Natural killer cell treated with Interleukin-12 subunit alpha and Interleukin-12 subunit beta and Interleukin-15 and Interleukin-18, amount 100 ng/mL, for 72 hours (primary cell): ENCODE measurements around the gene RNF222. TPM values are rescaled to one million over a fixed set of nuclear protein-coding genes. Genes with fewer than 3 reads are reported as not detected.
"Not testable (repeated sequence)": the region's sequence is repeated elsewhere in the genome, so short reads cannot be mapped to it uniquely, and the experiment has no call there.

Experiments used
- ATAC-seq, 2 donors: fragments of 150-1000 bp; cut with Tn5 transposase in 1 of 2; sonication (Bioruptor Pico), chemical (Tn5 transposase) in 1 of 2; 2 replicates each; pipeline ENCODE4 v1.10.0; 2021
- DNase-seq: peaks from one replicate; pipeline ENCODE4 v3.0.0; 2022; ENCODE audit warnings: low spot score
- H3K27ac Mint-ChIP-seq, 2 donors: 1 replicate in 1 of 2; 2 replicates in 1 of 2; pipeline ENCODE4 v1.8.0; 2022; ENCODE audit warnings: mixed read lengths in 2 of 2, mild to moderate bottlenecking in 1 of 2, moderate library complexity in 1 of 2
- H3K27me3 Mint-ChIP-seq, 2 donors: 1 replicate in 1 of 2; 2 replicates in 1 of 2; pipeline ENCODE4 v1.8.0; 2022; ENCODE audit warnings: mixed read lengths in 2 of 2
- H3K36me3 Mint-ChIP-seq: one replicate; pipeline ENCODE4 v1.8.0; 2022; ENCODE audit warnings: mixed read lengths
- H3K4me1 Mint-ChIP-seq, 2 donors: 1 replicate in 1 of 2; 2 replicates in 1 of 2; pipeline ENCODE4 v1.8.0; 2022; ENCODE audit warnings: low read depth in 2 of 2, mixed read lengths in 2 of 2, mild to moderate bottlenecking in 1 of 2
- H3K4me3 Mint-ChIP-seq: one replicate; pipeline ENCODE4 v1.8.0; 2022; ENCODE audit warnings: mixed read lengths
- H3K9me3 Mint-ChIP-seq: 2 replicates; pipeline ENCODE4 v1.8.0; 2022; ENCODE audit warnings: mixed read lengths
- total RNA-seq, 2 donors: library from RNA; stranded (reverse); gene quantifications; one replicate each; pipeline ENCODE4 v1.2.3, GENCODE V29; 2022

Gene RNF222
- total RNA-seq, 2 donors from 2014 or later, result not detected

DNA sequence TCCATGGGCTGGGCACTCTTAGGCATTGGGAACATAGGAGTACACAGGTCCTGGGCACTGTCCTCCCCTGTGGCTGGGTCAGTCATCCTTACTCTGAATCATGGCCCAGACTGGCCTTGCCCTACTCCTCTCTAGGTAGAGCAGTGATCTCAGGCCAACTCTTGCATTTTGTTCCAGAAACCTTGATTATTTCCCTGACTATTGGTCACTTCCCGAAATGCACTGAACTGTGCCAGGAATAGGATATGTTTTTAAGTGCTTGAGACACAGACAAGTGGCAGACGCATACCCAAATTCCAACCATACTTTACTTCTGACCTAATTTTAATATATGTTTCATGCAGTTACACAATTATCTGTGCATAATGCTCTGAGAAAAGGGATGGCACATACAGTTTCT, 31.4 kb downstream of the RNF222 start:
- DNase-seq, result no peak
- Mint-ChIP-seq H3K27ac (no peak overlapping the region), H3K4me1 (peaks cover 0 to 4% of the 10 kb centered on the region in 2 donors), H3K9me3 (no peaks in the 10 kb centered on the region), H3K4me3 (no peak overlapping the region), H3K36me3 (no peaks in the 10 kb centered on the region), H3K27me3 (no peaks in the 10 kb centered on the region)
- ATAC-seq, result no peak

DNA sequence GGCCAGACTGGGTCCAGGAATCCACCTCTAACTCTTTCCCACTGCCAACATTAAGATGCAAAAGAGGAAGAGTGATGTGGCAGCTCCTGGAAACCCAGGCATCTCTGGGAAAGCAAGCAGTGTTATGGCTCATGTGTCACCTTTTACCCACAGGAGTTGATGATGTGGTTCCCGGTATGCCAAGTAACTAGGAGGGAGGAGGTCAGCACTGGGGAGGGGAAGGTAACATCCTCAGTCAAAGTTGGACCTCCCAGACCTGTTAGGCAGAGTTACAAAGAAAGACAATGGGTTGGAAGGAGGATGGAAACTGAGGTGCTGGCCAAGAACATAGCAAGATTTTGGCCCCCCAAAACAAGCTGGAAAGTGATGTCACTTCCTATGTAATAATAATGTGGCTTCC, 32.5 kb downstream of the RNF222 start:
- Mint-ChIP-seq H3K4me3 (no peak overlapping the region), H3K36me3 (no peaks in the 10 kb centered on the region), H3K4me1 (peaks cover 0 to 8% of the 10 kb centered on the region in 2 donors), H3K27ac (peak overlapping the region in 1 of 2 donors; percentile 35), H3K9me3 (no peaks in the 10 kb centered on the region), H3K27me3 (no peaks in the 10 kb centered on the region)
- ATAC-seq (no peak), DNase-seq (no peak)

DNA sequence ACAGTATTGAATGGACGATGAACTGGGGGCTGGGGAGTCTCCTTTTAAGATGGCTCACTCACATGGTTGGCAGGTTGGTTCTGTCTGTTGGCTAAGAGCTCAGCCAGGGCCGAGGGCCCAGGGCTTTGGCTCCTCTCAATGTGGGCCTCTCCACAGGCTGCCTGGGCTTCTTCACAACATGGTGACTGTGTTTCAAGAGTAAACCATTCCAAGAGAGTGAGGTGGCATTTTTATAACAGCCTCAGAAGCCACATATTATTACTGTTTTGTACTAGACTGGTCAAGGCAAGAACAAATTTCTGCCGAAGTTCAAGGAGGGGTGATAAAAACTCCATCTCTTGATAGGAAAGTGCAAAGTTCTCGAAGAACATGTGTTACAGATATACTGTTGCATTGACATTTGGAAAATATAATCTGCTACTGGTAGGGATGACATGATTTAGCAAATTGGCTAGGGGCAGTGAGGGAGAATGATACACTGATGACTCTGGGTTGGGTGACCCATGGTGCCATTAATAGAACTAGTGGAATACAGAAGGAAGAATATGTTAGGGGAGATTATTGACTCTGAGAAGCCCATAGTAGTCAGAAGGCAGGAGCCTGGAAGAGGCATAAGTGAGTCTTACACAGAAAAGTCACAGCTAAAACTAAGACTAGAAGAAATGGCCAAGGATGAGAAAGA, 34.8 kb downstream of the RNF222 start:
- Mint-ChIP-seq H3K27ac (no peak overlapping the region), H3K36me3 (no peaks in the 10 kb centered on the region), H3K4me1 (peaks cover 0 to 7% of the 10 kb centered on the region in 2 donors), H3K9me3 (no peaks in the 10 kb centered on the region), H3K27me3 (no peaks in the 10 kb centered on the region), H3K4me3 (no peak overlapping the region)
- ATAC-seq (no peak), DNase-seq (no peak)

DNA sequence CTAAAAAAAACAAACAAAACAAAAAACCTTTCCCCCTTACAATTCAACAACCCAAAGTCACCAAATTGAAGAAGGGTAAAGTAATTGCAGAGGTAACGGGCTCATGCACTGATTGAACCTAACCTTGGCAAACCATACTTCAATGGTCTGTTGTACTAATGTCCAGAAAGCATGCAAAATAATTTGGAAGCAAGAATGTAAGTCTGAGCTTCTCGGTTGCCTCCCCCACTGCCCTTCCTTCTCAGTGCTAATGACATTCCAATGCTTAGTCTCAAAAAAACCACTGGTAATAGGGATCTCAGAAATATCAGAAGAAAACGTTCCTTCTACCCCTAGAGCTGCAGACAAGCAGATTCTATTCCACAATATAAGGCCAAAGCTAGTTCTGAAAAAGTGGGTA, 36.9 kb downstream of the RNF222 start:
- H3K27me3 Mint-ChIP-seq, result no peaks in the 10 kb centered on the region
- DNase-seq (no peak), ATAC-seq (no peak)
- no peaks in the 10 kb centered on the region for H3K9me3 Mint-ChIP-seq
- peaks cover 0 to 7% of the 10 kb centered on the region in 2 donors for H3K4me1 Mint-ChIP-seq
- H3K27ac Mint-ChIP-seq, result no peak overlapping the region
- no peaks in the 10 kb centered on the region for H3K36me3 Mint-ChIP-seq
- no peak overlapping the region for H3K4me3 Mint-ChIP-seq

DNA sequence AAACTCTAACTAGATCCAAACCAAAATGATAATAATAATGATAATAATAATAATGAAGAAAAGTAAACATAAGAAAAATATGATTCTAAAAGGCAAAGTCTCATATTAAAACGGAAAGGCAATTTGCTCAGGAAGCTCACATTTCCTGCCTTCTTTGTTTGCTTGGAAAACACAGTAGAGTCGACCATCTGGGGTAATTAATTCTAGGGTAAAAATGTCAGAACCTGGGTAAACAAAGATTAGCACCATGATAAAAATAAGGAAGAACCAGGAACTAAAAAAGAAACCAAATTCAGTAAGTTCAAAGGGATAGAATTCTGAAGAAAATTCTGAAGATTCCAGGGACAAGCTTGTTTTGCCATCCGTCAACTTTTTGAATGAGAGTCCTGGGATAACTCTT, 37.4 kb downstream of the RNF222 start:
- Mint-ChIP-seq H3K9me3 (no peaks in the 10 kb centered on the region), H3K27ac (no peak overlapping the region), H3K4me3 (no peak overlapping the region), H3K36me3 (no peaks in the 10 kb centered on the region), H3K4me1 (peaks cover 0 to 7% of the 10 kb centered on the region in 2 donors), H3K27me3 (no peaks in the 10 kb centered on the region)
- DNase-seq (no peak), ATAC-seq (no peak)

DNA sequence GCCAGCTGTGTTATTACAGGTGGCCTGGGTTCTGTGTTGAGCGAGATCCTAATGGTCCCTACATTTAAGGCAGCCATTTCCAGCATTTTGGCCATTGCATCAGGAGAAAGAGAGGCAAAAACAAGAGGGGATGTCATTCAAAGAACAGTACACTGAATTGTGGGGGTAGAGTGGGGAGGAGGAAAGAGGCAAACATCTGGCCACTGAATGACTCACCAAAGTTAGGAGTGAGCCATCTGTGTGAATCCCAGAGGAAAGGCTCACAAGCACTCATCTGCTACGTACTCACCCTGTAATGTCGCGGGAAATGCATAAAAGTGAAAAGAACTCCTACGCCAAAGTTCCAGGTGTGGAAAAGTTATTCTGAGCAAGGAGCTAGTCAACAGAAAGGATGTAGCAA, 37.9 kb downstream of the RNF222 start:
- no peak overlapping the region for H3K27ac Mint-ChIP-seq
- DNase-seq, result no peak
- peaks cover 0 to 7% of the 10 kb centered on the region in 2 donors for H3K4me1 Mint-ChIP-seq
- no peak overlapping the region for H3K4me3 Mint-ChIP-seq
- H3K36me3 Mint-ChIP-seq, result no peaks in the 10 kb centered on the region
- no peaks in the 10 kb centered on the region for H3K9me3 Mint-ChIP-seq
- H3K27me3 Mint-ChIP-seq, result no peaks in the 10 kb centered on the region
- ATAC-seq, result no peak

DNA sequence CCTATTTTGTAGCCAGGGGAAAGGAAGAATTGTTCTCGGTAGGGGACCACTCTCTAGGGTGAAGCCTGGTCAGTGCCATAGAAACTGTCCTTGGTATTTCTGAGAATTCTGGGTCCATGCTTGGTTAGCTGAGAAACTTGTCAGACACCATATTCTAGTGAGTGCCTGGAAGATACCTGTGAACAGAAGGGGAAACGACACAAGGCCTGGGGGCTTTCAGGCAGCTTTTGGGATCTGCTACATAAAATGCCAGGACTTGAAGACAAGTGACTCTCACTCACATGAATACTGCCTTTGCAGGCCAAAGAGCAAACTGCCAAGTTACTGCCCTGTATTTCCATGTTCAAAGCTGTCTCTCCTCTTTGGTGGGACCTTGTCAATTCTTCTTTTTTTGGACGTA, 39.7 kb downstream of the RNF222 start:
- H3K4me3 Mint-ChIP-seq, result no peak overlapping the region
- no peak for DNase-seq
- H3K27me3 Mint-ChIP-seq, result no peaks in the 10 kb centered on the region
- H3K36me3 Mint-ChIP-seq, result no peaks in the 10 kb centered on the region
- H3K4me1 Mint-ChIP-seq, result peaks cover 0 to 7% of the 10 kb centered on the region in 2 donors
- no peak for ATAC-seq
- H3K27ac Mint-ChIP-seq, result no peak overlapping the region
- no peaks in the 10 kb centered on the region for H3K9me3 Mint-ChIP-seq

DNA sequence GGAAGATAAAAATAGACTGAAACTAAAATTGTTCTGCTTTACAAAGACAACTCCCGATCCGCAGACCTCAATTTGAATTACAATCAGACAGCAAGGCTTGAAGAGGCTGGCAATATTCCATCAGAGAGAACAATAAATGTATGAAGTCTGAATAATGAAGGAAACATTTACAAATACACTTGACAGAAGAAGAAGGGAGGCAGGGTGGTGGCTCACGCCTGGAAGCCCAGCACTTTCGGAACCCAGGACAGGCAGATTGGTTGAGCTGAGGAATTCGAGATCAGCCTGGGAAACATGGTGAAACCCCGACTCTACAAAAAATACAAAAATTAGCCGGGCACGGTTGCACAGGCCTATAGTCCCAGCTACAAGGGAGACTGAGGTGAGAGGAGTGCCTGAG, 43.4 kb downstream of the RNF222 start:
- Mint-ChIP-seq H3K27me3 (peaks cover 3 to 6% of the 10 kb centered on the region in 2 donors), H3K9me3 (no peaks in the 10 kb centered on the region), H3K27ac (no peak overlapping the region), H3K4me1 (peaks cover 0 to 3% of the 10 kb centered on the region in 2 donors), H3K4me3 (no peak overlapping the region), H3K36me3 (no peaks in the 10 kb centered on the region)
- ATAC-seq (no peak), DNase-seq (no peak)

DNA sequence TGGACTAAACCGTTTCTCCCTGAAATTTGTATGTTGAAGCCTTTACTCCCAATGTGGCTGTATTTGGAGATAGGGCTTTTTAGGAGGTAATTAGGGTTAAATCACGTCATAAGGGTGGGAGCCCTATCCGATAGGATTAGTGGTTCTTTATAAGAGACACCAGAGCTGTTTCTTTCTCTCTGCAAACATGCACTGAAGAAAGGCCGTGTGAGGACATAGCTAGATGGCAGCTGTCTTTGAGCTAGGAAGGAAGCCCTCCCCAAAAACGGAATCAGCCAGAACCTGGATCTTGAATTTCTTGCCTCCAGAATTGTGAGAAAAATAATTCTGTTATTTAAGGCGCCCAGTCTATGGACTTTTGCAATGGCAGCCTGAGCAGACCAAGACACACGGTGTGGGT, 43.9 kb downstream of the RNF222 start:
- no peak overlapping the region for H3K27ac Mint-ChIP-seq
- peaks cover 0 to 2% of the 10 kb centered on the region in 2 donors for H3K4me1 Mint-ChIP-seq
- H3K27me3 Mint-ChIP-seq, result peaks cover 3 to 6% of the 10 kb centered on the region in 2 donors
- no peaks in the 10 kb centered on the region for H3K36me3 Mint-ChIP-seq
- no peaks in the 10 kb centered on the region for H3K9me3 Mint-ChIP-seq
- no peak overlapping the region for H3K4me3 Mint-ChIP-seq
- ATAC-seq (no peak), DNase-seq (no peak)

DNA sequence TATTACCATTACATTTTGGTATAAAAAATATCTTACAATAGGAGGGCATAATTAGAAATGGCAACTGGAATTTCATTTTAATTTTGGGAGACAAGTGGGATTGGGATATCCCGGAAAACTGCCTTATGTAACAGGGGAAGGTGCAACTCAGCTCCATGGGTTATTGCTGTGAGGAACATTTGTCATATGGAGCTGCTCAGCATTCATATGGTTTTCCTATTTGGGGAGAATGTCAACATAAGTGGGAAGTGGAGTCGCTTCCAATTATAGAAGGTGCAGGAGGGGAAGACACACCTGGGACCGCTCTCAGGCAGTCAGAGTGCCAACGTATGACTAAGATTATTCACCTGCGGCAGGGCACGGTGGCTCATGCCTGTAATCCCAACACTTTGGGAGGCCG, 47.3 kb downstream of the RNF222 start:
- H3K27me3 Mint-ChIP-seq, result peaks cover 11 to 12% of the 10 kb centered on the region in 2 donors
- no peaks in the 10 kb centered on the region for H3K36me3 Mint-ChIP-seq
- H3K27ac Mint-ChIP-seq, result no peak overlapping the region
- H3K9me3 Mint-ChIP-seq, result no peaks in the 10 kb centered on the region
- ATAC-seq, result no peak
- DNase-seq, result no peak
- H3K4me1 Mint-ChIP-seq, result no peaks in the 10 kb centered on the region
- H3K4me3 Mint-ChIP-seq, result no peak overlapping the region

DNA sequence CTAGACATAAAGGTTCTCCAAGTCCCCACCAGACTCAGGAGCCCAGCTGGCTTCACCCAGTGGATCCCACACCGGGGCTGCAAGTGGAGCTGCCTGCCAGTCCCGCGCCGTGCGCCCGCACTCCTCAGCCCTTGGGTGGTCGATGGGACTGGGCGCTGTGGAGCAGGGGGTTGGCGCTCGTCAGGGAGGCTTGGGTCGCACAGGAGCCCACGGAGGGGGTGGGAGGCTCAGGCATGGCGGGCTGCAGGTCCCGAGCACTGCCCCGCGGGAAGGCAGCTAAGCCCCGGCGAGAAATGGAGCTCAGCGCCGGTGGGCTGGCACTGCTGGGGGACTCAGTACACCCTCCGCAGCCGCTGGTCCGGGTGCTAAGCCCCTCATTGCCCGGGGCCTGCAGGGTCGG, 50.6 kb downstream of the RNF222 start:
- peaks cover 11 to 12% of the 10 kb centered on the region in 2 donors for H3K27me3 Mint-ChIP-seq
- not testable (repeated sequence) for H3K36me3 Mint-ChIP-seq, H3K27ac Mint-ChIP-seq, H3K9me3 Mint-ChIP-seq, ATAC-seq, DNase-seq, H3K4me1 Mint-ChIP-seq, H3K4me3 Mint-ChIP-seq

DNA sequence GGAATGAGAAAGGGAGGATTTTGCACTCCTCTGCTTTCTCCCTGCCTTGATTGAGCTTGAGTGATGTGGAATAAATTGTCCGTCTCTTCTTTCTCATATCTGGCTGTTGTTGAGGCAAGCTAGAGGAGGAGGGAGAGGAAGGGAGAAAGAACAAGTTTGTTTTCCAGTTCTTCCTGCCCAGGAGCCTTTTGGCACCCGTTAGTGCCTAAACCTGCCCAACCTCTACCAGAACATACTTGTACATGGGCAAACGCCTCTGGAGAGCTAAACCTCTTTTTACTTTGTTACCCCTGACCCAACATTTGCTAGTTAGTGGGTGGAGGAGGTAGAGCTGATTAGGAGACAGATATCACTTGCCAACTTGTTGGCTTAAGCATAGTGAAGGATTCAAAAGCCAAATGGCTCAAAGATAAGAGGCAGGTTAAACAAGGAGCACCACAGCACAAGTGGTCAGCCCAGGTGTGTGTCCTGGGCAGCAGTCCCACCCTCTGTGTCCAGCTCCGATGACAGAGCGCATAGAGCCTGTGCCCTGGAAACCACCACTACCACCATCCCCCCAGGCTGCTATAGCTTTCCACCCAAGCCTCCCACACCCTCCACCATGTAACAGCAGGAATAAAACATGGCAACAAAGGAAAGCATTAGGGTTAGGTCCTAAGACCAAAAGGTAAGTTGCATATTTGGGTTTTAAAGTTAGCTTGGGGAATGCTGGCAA, 51.5 kb downstream of the RNF222 start:
- peaks cover 11 to 12% of the 10 kb centered on the region in 2 donors for H3K27me3 Mint-ChIP-seq
- H3K9me3 Mint-ChIP-seq, result no peaks in the 10 kb centered on the region
- H3K36me3 Mint-ChIP-seq, result no peaks in the 10 kb centered on the region
- ATAC-seq (no peak), DNase-seq (no peak)
- H3K27ac Mint-ChIP-seq, result no peak overlapping the region
- H3K4me1 Mint-ChIP-seq, result no peaks in the 10 kb centered on the region
- no peak overlapping the region for H3K4me3 Mint-ChIP-seq

DNA sequence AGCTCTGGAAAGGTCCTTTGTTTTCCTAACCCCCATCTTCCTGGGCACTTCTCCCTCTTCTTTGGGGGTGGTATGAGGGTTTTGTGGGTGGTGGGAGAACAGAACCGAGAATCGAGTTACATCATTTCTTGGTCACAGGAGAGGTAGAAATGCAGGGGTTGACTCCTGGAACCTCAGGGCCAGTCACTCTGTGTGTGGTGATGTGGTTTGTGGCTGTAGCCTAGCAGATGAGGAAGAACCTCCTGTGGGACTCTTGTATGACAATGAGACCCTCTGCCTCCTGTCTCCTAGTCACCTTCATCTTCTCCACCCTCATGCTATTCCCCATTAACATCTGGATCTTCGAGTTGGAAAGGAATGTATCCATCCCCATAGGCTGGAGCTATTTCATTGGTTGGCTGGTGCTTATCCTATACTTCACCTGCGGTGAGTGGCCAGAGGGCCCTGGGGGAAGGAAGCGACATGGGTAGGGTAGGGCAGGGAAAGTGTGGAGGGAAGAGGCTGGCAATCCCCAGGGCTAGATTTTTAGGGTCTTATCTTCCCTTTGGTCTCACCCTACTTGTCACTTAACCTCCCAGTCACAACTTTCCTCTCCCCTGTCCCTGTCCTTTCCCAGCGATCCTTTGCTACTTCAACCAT, 52.5 kb downstream of the RNF222 start:
- H3K27me3 Mint-ChIP-seq, result peaks cover 9 to 11% of the 10 kb centered on the region in 2 donors
- ATAC-seq, result peak; percentile 51 to 65
- H3K4me3 Mint-ChIP-seq, result no peak overlapping the region
- DNase-seq, result no peak
- no peak overlapping the region for H3K27ac Mint-ChIP-seq
- H3K4me1 Mint-ChIP-seq, result no peaks in the 10 kb centered on the region
- H3K36me3 Mint-ChIP-seq, result no peaks in the 10 kb centered on the region
- no peaks in the 10 kb centered on the region for H3K9me3 Mint-ChIP-seq

DNA sequence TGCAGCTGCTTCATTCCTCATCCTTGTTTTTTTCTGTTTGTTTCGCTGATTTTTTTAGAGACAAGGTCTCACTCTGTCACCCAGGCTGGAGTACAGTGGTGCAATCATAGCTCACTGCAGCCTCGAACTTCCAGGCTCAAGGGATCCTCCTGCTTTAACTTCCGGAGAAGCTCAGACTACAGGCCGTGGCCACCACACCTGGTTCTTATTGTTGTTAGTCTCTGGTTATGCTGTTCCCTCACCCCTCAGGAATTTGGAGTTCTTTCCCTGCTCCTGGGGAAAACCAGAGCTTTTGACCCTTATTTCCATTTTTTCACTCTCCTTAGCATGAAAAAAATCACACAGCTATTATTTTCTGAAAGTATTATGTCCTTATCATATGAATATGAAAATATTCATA, 56.2 kb downstream of the RNF222 start:
- no peak for DNase-seq
- no peak for ATAC-seq
- Mint-ChIP-seq H3K4me1 (peaks cover 4 to 7% of the 10 kb centered on the region in 2 donors), H3K27ac (no peak overlapping the region), H3K9me3 (no peaks in the 10 kb centered on the region), H3K4me3 (no peak overlapping the region), H3K36me3 (no peaks in the 10 kb centered on the region), H3K27me3 (peaks cover 0 to 13% of the 10 kb centered on the region in 2 donors)
